Stimulated activated CD4-positive, alpha-beta T cell treated with anti-CD3 and anti-CD28 coated beads, TNF-alpha, amount 100 ng/mL, for 48 hours (primary cell): Measurements from ENCODE around the gene ARHGEF1.
"Not testable (repeated sequence)": the region's sequence is repeated elsewhere in the genome, so short reads cannot be mapped to it uniquely, and the experiment has no call there.

ENCODE experiments used
- DNase-seq, 3 donors: peaks; one replicate each; pipeline ENCODE4 v3.0.0-alpha.2; 2020; ENCODE audit warnings: low read depth in 3 of 3

The ARHGEF1 gene

DNA sequence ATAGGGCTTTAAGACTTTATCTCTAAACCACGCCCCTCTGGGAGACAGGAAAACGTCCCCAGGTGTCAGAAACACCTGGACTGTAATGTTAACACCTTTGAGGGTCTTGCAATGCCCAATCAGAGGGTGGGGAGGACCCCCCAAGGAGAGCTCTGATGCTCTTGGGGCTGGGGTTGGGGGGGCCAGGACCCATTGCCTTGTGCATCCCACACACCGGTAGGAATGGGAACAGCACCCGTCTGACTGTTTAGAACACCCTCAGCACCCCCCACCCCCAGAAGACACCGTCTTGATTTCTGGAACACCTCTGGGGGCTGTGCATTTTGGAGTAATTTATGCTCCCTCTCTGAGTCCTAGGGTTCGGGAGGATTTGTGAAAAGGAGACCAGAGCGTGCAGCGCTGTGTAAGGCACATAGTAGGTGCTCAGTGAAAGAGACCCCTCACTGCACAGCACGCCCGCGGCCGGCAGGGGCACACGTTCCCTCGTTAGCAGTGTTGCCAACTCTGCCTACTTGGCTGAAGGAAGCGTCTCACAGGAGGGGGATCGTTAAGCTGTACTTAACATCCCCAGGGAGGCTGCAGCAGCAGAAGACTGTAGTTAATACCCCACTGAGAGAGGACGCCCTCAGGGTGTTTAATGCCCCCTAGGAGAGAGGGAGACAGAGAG is 48.1 kb downstream of the ARHGEF1 start:
- no peak for DNase-seq

DNA sequence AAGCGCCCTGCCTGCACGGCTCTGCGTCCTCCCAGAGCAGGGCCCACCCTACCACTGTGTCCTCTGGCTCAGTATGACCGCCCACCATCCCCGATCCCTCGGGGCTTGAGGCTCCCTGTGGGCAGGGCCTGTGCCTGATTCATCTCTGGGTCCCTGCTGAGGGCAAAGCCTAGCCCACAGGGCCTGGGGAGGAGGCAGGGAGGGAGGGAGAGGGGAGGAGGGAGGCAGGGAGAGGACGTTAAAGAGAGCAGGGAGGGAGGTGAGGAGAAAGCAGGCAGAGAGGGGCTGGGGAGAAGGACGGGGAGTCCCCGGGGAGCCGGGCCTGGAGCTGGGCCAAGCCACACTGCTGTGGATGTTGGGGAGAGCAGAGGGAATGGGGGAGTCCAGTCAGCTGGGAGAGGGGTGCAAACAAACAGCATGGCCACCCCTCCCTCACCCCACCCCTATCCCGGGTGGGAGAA is 49.3 kb downstream of the ARHGEF1 start:
- DNase-seq: no peak

DNA sequence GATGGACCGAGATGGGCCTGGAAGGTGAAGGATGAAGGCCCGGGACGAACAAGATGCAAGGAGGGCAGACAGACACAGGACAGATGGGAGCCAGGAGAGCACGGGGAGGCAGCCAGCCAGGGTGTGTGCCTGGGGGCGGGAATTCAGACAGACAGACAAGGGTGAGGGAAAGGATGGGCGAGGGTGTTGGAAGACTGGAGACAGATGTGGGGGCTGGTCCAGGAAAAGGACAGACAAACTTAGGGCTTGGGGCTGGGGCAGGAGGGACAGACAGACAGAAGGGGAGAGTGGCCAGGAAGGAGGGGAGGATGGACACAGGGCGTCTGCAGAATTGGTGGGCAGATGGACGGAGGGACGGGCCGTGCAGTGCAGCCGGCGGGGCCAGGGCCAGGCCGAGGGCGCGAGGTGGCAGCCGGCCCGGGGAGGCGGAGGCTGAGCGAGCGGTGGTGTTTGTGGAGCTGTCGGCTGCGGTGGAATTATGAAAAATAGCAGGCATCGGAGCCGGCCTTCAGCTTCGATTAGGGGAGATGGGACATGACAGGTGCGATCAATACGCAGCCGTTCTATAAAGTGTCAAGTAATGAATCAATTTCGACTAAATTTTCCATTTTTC is 49.8 kb downstream of the ARHGEF1 start:
- DNase-seq: no peak

DNA sequence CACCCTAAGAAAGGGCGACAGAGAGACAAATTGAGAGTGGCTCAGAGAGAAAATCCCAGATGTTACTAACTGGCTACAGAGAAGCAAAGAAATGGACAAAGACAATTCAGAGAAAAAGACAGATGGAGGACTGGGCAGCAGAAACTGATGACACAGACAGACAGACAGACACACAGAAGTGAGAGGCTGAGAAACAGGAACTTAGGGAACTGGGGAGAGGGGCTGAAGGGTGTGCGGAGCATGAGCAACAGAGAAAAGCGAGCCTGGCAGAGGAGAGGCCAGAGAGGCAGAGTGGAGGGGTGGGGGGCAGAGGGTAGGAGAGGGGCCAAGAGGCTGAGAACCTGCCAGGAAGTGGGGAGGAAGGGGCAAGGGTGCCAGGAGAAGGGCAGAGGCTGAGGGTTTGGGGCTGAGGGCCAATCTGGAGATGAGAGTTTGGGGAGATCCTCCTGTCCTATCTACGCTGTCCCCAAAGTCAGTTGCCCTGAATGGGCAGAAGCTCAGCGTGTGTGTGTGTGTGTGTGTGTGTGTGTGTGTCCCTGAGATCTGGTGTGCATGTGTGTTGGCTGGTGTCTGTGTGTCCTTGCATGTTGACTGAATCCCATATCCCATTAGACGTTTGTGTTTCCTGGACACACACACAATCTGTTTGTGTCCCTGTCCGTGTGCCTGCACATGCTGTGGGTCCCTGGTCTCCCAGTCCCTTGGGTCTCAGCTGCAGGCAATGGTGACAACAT is 50.9 kb downstream of the ARHGEF1 start:
- DNase-seq: no peak

DNA sequence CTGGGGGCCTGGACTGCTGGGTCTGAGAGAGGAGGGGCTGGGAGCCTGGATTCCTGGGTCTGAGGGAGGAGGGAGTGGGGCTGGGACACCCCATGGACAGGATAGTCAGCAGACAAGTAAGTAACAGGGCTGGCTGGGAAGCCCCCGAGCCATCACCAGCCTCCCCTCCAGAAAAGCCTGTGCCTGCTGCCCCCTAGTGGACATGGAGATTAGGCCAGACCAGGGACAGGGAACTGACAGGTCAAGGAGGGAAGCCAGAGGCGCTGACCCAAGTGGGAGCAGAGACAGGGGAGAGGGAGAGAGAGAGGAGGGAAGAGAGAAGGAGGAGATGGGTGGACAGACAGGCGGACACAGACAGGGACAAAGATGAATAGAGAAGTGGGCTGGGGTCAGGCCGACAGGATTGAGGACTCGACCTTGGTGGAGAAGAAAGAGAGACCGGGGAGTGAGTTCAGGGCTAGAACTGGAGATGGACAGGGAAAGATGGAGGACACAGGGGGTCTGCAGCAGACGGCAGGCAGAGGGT is 51.9 kb downstream of the ARHGEF1 start:
- peak in 2 of 3 donors; percentile 72 to 73 for DNase-seq

DNA sequence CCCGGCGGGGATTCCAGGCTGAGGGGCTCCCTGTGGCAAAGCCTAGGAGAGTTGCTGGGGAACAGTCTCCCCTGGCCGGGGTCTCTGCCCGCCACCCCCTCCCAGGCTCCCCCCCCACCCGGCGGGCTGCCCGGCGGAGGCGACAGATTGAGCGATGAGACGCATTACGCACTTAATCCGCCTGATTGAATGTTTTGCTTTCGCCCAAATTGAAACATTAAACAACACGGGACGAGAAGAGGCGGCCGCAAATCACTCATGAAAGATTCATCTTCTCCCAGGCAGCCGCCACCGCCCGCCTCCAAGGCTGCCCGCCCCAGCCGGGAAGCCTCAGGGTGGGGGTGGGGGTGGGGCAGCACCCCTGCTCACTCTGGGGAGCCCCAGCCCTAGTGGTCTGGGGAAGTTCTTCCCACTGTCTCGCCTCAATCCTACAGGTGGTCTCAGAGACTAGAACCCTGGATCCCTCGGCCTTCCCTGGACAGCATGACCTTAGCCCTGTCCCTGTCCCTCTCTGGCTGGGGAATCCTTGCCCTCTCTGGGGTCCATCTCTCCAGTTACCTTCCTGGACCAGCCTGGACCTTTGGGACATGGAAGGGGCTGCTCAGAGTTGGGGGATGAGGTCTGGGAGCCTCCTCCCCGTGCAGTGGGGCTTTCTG is 52.9 kb downstream of the ARHGEF1 start:
- no peak for DNase-seq

DNA sequence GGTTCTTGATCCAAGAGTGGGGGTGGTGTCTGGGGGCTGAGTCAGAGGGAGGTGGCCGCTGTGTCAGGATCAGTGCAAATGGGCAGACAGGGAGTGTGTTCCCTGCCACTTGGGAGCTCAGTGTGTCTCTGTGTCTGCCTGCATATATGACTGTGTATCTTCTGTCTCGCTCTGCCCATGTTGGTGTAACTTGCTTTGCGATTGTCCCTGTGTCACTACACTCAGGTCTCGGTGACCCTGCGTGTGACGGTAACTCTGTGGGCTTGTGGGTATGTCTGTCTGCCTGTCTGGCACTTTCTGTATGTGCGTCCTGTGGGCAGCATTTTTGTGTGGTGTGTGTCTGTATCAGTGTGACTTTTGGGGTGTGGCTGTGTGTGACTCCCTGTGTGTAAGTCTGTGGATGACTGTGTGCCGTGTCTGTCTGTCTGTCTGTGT is 53.4 kb downstream of the ARHGEF1 start:
- DNase-seq: no peak

DNA sequence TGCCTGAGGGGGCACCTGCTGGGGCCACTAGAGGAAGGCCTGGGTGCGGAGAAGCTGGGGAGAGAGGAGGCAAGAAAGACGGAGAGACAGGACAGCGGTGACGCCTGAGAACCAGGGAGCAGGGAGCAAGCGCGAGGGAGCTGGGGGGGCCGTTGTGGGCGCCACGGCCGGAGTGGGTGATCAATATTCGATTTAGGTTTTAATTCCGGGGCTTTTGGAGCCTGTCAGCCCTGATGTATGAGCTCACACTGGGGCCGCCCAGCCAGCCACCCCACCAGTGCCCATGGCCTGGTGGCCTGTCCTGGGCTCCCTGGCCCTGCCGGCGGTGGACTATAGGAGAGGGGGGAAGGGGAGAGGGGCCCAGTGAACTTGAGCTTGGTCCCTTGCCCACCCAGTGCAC is 54.0 kb downstream of the ARHGEF1 start:
- DNase-seq: no peak

DNA sequence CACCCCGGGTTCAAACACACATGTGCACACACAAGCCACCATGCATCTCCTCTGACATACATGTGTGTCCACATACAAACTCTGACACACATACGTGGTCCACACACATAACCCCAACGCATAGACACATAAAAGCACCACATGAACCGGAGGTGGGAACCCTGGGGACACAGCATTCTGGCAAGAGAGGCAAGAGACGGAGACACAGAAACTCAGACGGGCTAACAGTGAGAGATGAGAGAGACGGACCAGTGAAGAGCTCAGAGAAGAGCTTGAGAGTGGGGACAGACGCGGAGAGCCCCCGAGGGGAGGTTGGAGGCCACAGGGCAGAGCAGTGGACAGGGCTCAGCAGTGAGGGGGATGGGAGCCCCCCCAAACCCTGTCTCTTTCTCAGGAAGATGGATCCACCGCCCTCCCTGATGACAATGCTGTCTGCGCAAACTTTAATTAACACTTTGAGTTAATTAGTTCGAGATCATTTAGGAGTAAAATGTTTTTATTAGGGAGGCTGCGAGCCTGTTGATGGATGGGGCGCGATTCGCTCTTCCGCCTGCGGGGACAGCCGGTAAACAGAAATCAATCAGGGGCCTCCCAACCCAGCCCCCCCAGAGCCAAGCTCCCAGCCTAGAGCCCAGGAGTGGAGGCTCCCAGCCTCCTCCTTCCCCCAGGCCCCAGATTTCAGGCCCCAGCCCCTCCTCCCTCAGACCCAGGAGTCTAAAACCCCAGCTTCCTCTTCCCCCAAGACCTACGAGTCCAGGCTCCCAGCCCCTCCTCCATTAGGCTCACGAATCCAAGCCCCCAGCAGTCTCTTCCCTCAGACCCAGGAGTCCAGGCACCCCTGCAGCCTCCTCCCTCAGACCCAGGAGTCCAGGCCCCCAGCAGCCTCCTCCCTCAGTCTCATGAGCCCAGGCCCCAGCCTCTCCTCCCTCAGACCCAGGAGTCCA is 54.8 kb downstream of the ARHGEF1 start:
- DNase-seq: no peak

DNA sequence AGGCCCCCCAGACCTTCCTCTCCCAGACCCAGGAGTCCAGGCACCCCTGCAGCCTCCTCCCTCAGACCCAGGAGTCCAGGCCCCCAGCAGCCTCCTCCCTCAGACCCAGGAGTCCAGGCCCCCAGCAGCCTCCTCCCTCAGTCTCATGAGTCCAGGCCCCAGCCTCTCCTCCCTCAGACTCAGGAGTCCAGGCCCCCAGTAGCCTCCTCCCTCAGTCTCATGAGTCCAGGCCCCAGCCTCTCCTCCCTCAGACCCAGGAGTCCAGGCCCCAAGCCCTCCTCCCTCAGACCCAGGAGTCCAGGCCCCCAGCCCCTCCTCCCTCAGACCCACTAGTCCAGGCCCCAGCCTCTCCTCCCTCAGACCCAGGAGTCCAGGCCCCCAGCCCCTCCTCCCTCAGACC is 56.2 kb downstream of the ARHGEF1 start:
- not testable (repeated sequence) for DNase-seq

DNA sequence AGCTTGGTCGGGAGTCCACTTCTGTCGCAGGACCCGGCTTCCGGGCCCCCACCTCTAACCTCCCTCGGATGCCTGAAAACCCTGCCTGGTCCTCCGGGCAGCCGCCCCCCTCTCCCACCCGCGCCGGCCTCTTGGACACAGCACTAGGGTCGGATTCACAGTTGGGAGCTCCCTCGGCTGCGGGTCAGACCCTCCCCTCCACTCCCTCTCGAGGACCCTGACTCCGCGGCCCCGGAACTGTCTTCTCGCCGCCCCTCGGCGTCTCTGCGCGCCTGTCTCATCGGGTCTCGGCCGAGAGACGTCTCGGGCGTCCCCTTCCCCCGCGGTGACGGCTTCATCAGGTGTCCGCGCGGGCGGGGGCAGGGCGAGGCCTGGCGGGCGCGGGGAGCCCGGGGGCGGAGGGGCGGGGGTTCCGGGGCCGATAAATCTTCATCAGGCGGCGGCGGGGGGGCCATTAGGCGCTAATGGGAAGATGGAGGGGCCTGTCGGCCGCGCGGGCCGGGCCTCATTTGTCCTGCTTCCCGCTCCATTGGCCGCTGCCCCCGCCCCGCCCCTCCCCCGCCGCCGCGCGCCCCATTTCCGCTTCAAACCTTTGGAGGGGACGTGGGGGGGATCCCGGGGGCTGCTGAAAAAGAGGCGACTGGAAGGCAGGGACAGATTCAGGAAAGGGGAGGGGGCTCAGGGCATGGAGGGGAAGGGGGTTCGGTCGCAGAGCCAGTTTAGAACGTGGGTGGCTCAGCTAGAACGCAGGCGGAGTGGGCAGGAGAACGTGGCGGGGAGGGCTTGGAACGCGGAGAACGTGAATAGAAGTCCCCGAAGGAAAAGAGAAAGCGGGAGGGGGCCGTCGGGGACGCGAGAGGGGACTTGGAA is 57.1 kb downstream of the ARHGEF1 start:
- no peak for DNase-seq

DNA sequence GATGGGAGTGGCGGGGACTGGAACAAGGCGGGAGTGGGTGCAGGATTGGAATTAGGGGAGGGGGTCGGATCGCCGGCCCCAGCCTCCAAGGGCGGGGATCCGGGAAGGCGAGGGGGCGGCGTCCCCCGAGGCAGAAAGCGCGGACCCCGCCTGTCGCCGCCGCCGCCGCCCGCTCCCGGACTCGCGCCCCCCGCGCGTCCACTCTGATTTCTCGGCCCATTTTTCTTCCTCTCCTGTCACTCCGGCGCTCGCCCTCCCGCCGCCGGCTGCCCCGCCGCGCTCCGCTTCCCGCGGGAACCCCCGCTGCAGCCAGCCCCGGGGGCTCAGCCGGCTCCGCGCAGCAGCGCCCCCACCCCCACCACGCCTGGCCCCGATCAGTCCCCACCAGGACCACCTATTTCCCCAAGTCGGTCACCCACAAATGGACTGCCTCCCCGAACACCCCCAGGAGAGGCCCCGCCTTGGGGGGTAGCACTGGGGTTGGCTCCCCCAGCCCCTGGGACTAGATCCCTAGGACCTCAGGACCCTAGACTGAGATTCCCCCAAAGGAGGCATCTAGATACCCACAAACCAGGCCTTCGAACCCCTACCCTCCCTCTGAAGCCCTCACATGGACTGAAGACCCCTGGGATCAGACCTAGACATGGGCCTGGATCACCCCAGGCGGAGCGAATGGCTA is 57.9 kb downstream of the ARHGEF1 start:
- no peak for DNase-seq

DNA sequence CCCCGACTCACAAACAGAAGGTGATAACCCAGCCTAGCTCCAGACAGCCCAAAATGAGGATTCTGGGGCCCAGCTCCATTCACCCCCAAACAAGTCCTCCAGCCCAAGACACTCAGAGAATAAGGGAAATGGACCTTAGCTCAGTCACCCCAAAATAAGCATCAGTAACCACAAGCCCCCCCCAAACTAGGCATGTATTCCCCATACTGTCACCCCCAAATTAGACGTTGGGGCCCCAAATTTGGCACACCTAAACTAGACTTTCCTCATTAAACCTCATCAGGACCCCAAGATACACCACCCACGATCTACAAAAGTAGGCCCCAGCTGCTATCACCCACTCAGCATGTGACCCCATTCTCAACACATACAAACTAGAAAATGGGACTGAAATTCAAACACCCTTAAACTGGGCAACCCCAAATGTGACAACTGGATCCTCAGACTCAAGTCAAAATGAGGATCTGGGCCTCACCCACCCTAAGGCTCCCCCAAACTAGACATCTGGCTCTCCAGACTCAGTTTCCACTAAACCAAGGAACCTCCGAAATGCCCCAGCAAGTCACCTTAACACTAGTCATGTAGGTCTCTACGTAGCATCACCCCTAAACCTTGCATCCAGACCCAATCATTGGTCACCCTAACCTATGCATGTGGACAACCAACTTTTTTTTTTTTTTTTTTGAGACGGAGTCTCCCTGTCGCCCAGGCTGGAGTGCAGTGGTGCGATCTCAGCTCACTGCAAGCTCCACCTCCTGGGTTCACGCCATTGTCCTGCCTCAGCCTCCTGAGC is 58.6 kb downstream of the ARHGEF1 start:
- no peak for DNase-seq

DNA sequence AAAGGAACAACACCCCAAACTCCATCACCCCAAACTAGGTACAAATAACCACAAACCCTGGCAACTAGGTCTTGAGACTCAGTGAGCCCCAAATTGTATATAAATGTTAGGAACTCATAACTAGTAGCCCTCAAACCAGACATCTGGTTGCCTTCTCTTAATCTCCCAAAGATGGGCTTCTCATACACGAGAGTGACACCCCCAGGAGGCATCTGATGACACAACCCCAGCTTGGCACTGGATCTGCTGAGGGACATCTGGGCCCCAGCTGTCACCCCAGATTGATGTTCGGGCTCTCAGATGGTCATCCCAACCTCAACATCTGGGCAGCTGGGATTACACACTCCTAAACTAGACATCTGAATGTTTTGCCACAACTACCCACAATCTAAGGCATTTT is 61.4 kb downstream of the ARHGEF1 start:
- DNase-seq: no peak

DNA sequence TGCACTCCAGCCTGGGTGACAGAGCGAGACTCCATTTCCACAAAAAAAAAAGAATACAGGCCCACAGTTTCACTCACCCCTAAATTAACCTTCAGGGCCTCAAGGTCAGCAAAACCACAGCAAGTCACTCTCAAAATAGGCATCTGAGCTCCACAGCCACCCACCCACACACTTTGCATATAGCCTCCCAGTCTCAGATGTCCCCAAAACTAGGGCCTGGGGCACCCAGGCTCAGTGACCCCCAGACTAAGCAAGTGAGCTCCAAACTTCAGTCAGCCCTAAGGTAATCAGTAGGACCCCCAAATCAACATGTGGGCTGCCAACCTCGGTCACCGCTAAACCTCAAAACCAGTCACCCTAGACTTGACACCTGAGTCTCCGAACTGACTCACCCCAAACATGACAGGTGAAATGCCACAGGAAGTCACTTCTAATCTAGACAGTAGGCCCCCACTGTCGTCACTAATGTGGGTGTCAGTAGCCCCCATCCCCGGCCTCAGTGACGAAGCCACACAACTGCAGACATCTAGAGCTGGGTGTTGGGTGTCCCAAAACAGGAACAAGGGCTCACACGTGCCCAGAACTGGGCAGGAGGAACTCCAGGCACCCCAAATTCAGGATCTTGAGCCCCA is 62.3 kb downstream of the ARHGEF1 start:
- DNase-seq: peak; percentile 72 to 89 (median 86)

DNA sequence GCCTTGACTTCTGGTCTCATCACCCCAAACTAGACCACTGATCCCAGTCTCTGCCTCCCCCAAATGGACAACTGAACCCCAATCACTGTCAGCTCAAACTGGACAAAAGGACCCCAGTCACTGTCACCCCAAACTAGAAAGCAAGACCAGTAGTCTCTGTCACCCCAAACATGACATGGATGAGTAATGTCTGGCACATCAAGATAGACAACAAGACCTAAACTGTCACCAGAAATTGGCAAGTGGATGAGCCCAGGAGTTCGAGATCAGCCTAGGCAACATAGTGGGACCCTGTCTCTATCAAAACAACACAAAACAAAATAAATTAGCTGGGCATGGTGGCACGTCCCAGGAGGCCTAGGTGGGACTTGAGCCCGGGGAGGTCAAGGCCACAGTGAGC is 64.1 kb downstream of the ARHGEF1 start:
- DNase-seq: no peak

DNA sequence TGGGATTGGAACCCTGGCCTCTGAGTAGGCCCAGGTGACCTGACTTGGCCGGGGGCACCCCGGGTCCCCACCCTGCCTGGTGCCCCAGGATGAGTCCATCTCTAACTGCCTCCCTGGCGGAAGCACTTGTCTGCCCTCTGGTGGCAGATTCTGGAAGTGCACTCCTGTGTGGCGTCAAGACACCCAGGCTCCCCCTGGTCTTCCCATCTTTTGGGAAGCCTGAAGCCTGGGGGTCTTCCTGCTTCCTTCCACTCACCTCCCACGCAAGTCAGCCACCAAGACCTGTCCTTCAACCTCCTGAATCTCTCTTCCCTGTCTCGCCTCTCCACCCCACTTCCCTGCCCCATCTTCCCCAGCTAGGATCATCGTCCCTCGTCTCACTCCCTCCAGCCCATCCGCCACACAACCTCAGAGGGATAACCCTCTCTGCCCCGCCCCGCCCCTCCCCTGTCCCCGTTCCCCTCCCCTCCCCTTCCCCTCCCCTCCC is 68.7 kb downstream of the ARHGEF1 start:
- peak; percentile 68 to 90 (median 83) for DNase-seq

DNA sequence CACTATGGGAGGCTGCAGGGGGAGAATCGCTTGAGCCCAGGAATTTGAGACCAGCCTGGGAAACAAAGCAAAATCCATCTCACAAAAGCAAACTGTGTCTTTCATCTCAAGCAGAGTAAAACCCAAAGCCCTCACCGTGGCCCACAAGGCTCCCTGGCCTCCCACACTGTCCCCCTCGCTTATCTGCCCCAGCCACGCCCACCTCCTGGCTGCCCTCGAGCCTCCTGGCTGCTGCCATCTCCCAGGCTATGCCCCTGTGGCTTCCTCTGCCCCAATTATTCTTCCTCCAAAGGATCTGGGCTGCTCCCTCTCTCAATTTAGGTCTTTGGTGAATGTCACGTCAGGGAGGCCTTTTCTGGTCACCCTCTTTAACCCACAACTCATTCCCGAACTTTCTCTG is 72.5 kb downstream of the ARHGEF1 start:
- DNase-seq: no peak
